GM23248 (cell line): ENCODE measurements around the gene CLDN22.

ENCODE experiments used
- EZH2 ChIP-seq: fragments of 200-600 bp; sonication (generic); IDR thresholded peaks from 2 replicates; pipeline ENCODE4 v1.6.1; 2018; ENCODE audit warnings: antibody characterized with exemption, mild to moderate bottlenecking; ENCODE audit not compliant: insufficient read depth, poor library complexity, severe bottlenecking
- EZH2phosphoT487 ChIP-seq: fragments of 200-600 bp; sonication (generic); IDR thresholded peaks from 2 replicates; pipeline ENCODE4 v1.6.1; 2018; ENCODE audit warnings: antibody characterized with exemption, moderate library complexity, mild to moderate bottlenecking, low read depth; ENCODE audit not compliant: insufficient read depth

DNA sequence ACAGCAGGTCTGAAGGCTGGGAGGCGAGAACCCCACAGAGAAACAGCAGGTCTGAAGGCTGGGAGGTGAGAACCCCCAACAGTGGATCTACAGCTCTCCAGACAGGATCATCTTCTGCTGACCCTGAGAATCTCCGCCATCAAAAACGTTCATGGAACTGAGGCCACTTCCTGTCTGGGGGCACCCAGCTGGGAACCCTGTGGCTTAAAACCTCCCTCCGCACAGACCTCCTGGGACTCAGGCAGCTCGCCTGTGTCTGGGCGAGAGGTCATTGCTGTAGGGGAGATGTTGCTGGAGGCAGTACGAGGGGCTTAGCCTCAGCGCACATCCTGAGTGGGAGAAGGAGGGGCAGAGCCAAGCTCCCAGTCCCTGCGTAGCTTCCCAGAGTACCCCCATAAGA, 17.3 kb upstream of the CLDN22 start:
- TF ChIP-seq EZH2 = no peak
- no peak for TF ChIP-seq EZH2phosphoT487
